Ectodermal cell (in vitro differentiated cells): ENCODE measurements around the gene LRBA.

ENCODE experiments used
- H3K27ac ChIP-seq: 2 replicates; pipeline ENCODE4 v1.7.0; 2013; ENCODE audit warnings: mild to moderate bottlenecking, low read depth, low read length; ENCODE audit not compliant: insufficient read depth, poor library complexity, severe bottlenecking
- H3K27me3 ChIP-seq: 2 replicates; pipeline ENCODE4 v1.7.0; 2013; ENCODE audit warnings: mild to moderate bottlenecking, low read length; ENCODE audit not compliant: insufficient read depth, control insufficient read depth, poor library complexity, severe bottlenecking
- H3K36me3 ChIP-seq: one replicate; pipeline ENCODE4 v1.7.0; 2013; ENCODE audit warnings: low read length; ENCODE audit not compliant: control insufficient read depth, insufficient read depth
- H3K4me1 ChIP-seq: one replicate; pipeline ENCODE4 v1.7.0; 2013; ENCODE audit warnings: low read length; ENCODE audit not compliant: control insufficient read depth, insufficient read depth
- H3K4me3 ChIP-seq: 2 replicates; pipeline ENCODE4 v1.7.0; 2013; ENCODE audit warnings: low read depth, low read length, control low read depth; ENCODE audit not compliant: insufficient read depth
- H3K9me3 ChIP-seq: 2 replicates; pipeline ENCODE4 v1.7.0; 2013; ENCODE audit warnings: mild to moderate bottlenecking, low read length, moderate library complexity; ENCODE audit not compliant: control insufficient read depth
- WGBS, 2 experiments: methylation state at CpG; one replicate each; pipeline ENCODE4 v1.1.7; 2013; ENCODE audit warnings: missing lambda C conversion rate in 2 of 2; 5-methylcytosine and 5-hydroxymethylcytosine counted together

LRBA gene

DNA sequence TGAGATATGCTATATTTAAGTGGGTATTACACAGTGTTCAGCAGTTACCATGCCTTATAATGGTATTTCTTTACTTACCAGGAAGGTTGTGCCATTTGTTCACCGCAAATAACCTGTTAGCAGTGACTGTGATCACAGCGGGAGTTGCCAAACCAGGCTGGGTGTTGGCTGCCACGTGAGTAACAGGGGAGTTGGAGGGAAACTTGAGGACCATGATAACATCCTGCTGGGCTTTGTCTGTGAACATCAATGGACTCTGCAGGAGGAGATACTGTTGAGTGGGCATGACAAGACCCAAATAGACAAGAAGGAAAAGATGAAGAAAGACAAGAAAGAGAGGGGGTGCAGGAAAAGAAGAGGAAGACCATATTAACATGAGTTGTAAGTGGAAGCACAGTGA is 694.0 kb downstream of the LRBA start:
- 51 to 52% methylated on average over 3 of the region's 3 CpGs for WGBS, 2 experiments
- Histone ChIP-seq H3K27me3 (no peaks in the 10 kb centered on the region), H3K4me1 (no peaks in the 10 kb centered on the region), H3K9me3 (no peaks in the 10 kb centered on the region), H3K27ac (no peak overlapping the region), H3K4me3 (no peak overlapping the region), H3K36me3 (no peaks in the 10 kb centered on the region)

DNA sequence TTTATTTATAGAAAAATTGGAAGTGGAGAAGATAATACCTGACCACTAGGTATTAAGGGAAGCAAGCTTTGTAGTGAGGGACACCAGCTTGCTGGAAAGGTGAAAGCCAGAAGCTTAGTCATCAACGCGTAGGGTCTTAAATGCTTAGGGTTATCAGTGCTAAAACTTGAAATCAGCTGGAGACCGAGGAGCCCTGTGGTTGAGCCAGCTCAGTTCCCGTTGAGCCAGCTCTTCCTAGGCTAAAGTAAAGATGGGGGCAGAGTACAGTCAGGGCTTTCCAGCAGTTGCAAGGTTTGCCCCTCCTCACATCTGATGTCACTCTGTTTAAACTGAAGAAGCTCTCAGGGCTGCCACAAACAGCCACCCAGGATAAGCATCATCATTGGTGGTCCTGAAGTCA is 696.1 kb downstream of the LRBA start:
- no peaks in the 10 kb centered on the region for H3K9me3 ChIP-seq
- no peaks in the 10 kb centered on the region for H3K4me1 ChIP-seq
- H3K36me3 ChIP-seq, result no peaks in the 10 kb centered on the region
- no peak overlapping the region for H3K27ac ChIP-seq
- 69 to 74% methylated on average over 4 of the region's 4 CpGs for WGBS, 2 experiments
- no peak overlapping the region for H3K4me3 ChIP-seq
- no peaks in the 10 kb centered on the region for H3K27me3 ChIP-seq

DNA sequence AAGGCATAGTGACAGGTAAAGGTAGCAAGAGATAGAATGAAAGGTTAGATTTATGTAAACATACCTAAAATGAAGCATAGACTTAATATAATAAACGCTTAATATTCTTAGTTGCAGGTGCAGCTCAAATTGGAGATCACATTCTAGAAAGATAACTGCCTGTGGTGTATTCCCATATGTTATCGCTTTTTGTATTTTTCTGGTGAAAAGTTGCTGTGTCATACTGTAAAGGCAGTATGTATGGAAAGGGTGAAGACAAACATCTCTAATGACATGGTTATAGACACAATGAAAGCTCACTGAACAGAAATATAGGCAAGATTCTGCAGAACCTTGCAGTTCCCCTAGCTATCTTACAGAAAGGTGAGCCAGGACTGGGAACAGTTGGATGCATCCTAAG is 696.6 kb downstream of the LRBA start:
- no peaks in the 10 kb centered on the region for H3K27me3 ChIP-seq
- no peaks in the 10 kb centered on the region for H3K36me3 ChIP-seq
- no peak overlapping the region for H3K4me3 ChIP-seq
- H3K4me1 ChIP-seq, result no peaks in the 10 kb centered on the region
- no peak overlapping the region for H3K27ac ChIP-seq
- no peaks in the 10 kb centered on the region for H3K9me3 ChIP-seq
- WGBS, 2 experiments, result 80 to 88% methylated on average over 2 of the region's 2 CpGs

DNA sequence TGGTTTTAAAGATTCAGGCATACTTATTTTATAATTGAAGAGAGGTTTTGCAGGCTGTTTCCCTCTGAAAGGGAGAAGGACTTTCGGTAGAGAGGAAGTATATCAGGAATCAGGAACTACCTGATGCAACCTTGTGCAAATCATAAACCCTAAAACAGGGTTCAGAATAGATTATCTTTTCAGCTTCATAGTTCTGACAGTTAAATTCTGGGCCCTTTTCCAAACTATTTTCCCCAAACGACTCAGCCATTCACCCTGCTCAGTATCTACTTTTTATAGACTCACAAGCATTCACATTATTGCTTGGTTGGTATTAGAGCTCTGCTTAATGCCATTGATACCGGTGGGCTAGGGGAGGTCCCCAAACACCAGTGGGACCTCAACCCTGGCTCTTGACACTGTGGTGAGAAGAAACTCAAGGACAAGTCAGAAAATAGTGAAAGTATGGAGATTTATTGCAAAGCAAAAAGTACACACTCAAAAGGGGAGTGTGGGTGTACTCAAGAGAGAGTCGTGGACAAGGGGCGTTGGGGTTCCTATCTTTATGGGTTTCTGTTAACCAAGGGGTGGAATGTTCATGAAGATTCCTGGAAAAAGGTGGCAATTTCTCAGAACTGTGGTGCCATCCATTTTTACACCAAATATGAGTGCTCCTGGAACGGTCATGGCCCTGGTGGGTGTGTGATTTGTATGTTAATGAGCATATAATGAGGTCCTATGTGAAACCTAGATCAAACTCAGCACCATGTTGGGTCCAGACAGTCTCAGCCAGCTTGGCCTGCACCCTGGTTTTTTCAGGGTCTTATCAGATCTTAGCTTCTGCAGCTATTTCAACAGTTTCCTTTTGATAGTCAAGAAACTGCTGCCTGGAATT is 698.5 kb downstream of the LRBA start:
- H3K4me1 ChIP-seq, result no peaks in the 10 kb centered on the region
- H3K27me3 ChIP-seq, result no peaks in the 10 kb centered on the region
- H3K36me3 ChIP-seq, result no peaks in the 10 kb centered on the region
- H3K27ac ChIP-seq, result no peak overlapping the region
- 92 to 97% methylated on average over 6 of the region's 6 CpGs for WGBS, 2 experiments
- H3K4me3 ChIP-seq, result no peak overlapping the region
- no peaks in the 10 kb centered on the region for H3K9me3 ChIP-seq

DNA sequence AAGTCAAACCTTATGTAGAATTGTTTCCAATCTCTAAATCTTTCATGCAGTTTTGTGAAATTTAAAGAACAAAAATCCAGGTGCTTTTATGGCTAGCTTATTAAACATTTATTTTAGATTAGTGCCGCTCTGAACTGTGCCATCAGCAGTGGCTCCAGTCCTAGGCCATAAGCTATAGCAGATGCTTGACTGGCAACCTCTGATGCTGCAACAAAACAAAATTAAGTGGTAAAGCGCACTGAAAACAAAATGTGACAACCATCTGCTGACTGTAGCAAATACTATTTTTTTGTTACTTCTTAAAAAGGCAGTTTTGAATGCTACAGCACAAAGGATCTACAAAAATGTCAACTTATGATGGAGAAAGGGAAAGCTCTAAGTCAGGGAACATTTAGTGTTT is 699.4 kb downstream of the LRBA start:
- Histone ChIP-seq H3K36me3 (no peaks in the 10 kb centered on the region), H3K27ac (no peak overlapping the region), H3K4me3 (no peak overlapping the region), H3K27me3 (no peaks in the 10 kb centered on the region), H3K9me3 (no peaks in the 10 kb centered on the region), H3K4me1 (no peaks in the 10 kb centered on the region)
- WGBS, 2 experiments, result 92 to 94% methylated on average over 2 of the region's 2 CpGs

DNA sequence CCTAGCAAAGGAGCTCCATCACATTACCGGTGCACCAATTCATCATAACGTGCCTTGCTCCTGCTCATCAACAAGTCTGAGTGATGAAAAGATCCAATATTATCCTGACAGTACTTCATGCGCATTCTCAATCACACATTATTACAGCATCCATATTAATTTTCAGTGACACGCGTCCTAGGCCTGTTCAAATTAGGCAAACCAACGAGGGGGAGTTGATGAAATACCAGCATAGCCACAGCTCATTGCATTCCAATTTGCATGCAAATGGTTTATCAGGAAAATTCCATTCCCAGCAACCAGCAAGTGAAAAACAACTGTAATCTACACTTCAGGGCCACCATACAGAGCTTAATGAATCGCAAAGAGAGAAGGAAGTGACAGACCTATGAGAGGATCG is 699.9 kb downstream of the LRBA start:
- Histone ChIP-seq H3K36me3 (no peaks in the 10 kb centered on the region), H3K27ac (no peak overlapping the region), H3K27me3 (no peaks in the 10 kb centered on the region), H3K4me1 (no peaks in the 10 kb centered on the region), H3K4me3 (no peak overlapping the region), H3K9me3 (no peaks in the 10 kb centered on the region)
- WGBS, 2 experiments, result 74% methylated on average over 8 of the region's 8 CpGs

DNA sequence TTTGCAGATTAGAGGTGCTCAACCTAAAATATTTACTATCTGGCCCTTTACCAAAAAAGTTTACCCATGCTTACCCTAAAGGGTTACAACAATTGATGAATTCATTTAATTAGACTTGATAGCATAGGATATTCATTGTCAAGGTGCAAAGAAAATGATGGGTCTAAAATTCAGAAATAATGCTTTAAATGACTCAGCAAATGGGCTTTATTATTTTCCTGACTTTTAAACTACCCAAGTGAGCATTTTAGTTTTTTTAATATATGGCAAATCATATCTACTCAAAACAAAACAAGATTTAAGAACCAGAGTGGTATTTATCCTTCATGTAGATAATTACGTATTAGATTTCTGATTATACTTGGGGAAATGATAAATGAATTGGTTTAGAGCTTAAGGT is 701.1 kb downstream of the LRBA start:
- Histone ChIP-seq H3K4me1 (no peaks in the 10 kb centered on the region), H3K4me3 (no peak overlapping the region), H3K27ac (no peak overlapping the region), H3K36me3 (no peaks in the 10 kb centered on the region), H3K9me3 (no peaks in the 10 kb centered on the region), H3K27me3 (no peaks in the 10 kb centered on the region)
- 94 to 100% methylated on average over 1 of the region's 1 CpG for WGBS, 2 experiments

DNA sequence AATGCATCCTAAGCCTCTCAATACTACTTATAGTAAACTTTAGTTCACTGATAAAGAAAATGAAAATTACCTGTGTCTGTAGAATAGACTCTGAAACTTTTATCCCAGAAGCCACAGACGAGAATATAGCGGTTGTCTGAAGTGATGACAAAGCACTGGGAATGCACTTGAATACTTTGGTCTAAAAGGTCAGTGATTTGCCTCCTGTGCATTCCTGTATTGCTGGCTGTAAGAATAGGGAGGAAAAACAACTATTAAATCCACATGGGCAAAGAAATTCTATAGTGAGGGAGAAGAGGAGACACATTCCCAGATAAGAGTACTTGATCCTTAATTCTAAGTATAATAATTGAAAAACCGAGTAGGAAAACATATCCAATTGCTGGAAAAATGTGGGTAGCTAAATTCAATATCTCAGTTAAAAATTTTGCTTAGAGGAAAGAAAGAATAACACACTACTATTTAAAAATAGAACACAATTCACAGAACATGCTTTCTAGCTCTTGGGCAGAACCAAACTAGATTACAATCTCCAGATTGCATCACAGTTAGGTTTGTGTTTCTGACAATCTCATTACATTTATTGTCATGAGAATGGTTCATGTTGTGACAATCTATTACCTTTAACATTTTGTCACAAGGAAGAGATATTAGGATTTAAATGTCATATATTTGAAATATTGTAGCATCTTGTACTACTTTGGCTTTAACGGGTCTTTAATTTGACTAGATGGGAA is 704.8 kb downstream of the LRBA start:
- WGBS, 2 experiments, result 91% methylated on average over 3 of the region's 4 CpGs
- H3K4me1 ChIP-seq, result no peaks in the 10 kb centered on the region
- H3K4me3 ChIP-seq, result no peak overlapping the region
- no peak overlapping the region for H3K27ac ChIP-seq
- no peaks in the 10 kb centered on the region for H3K36me3 ChIP-seq
- no peaks in the 10 kb centered on the region for H3K9me3 ChIP-seq
- no peaks in the 10 kb centered on the region for H3K27me3 ChIP-seq

DNA sequence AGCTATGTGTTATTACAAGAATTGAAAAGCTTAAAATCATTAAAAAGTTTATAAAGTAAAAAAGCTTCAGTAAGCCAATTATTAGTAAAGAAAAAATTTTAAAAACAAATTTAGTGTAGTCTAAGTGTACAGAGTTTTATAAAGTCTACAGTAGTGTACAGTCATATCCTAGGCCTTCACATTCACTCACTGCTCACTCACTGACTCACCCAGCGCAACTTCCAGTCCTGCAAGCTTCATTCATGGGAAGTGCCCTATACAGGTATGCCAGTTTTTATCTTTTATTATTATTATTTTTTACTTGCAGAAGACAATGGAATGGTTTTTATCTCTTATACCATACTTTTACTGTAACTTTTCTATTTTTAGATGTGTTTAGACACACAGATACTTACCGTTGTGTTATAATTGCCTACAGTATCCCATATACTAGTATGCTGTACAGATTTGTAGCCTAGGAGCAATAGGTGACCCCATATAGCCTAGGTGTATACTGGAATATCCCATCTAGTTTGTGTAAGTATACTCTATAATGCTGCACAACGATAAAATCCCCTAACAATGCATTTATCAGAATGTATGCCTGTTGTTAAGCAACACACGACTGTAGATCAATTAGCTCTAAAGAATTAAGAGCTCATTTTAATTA is 706.1 kb downstream of the LRBA start:
- no peaks in the 10 kb centered on the region for H3K4me1 ChIP-seq
- no peak overlapping the region for H3K27ac ChIP-seq
- no peaks in the 10 kb centered on the region for H3K36me3 ChIP-seq
- H3K27me3 ChIP-seq, result no peaks in the 10 kb centered on the region
- 100% methylated on average over 2 to 4 of the region's 4 CpGs for WGBS, 2 experiments
- H3K9me3 ChIP-seq, result no peaks in the 10 kb centered on the region
- no peak overlapping the region for H3K4me3 ChIP-seq

DNA sequence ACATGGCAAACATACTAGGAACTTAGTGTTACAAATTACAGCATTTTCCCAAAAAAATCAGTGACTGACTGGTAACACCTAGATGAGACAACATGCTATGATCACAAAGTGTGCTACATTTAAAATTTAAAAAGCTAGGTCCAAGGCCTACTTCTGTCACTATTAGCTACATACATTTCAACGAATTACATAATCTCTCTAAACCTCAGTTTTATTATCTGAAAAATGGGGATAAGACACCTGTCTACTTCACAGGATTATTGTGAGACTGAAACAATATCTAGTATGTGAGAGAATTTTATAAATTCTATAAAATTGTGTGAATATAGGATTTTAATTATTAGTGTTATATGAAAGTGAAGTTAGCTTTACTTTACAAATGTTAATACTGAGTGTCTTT is 708.4 kb downstream of the LRBA start:
- Histone ChIP-seq H3K27ac (no peak overlapping the region), H3K4me1 (no peaks in the 10 kb centered on the region), H3K27me3 (no peaks in the 10 kb centered on the region), H3K4me3 (no peak overlapping the region), H3K9me3 (no peaks in the 10 kb centered on the region), H3K36me3 (no peaks in the 10 kb centered on the region)
- WGBS, 2 experiments, result 100% methylated on average over 1 of the region's 1 CpG
